GM03348 (cell line): Measurements from ENCODE around the gene ETFBKMT.
A peak's percentile ranks its signal among the peaks of the same experiment; 100 is the strongest.

Source experiments
- DNase-seq: peaks from one replicate; pipeline ENCODE4 v3.0.0; 2012; ENCODE audit warnings: low spot score

The ETFBKMT gene

GRCh38 chr12:31659087-31659942 lies at the start of gene ETFBKMT:
Gene ETFBKMT (plus strand): TSS chr12:31659688. CDS start chr12:31661954, 2,266 bp downstream.
- peak; percentile 93 for DNase-seq

GRCh38 chr12:31612819-31613218 lies 46.7 kb upstream of the ETFBKMT start:
- DNase-seq = no peak

GRCh38 chr12:31618228-31619025 lies 41.1 kb upstream of the ETFBKMT start:
- no peak for DNase-seq

GRCh38 chr12:31620311-31620710 lies 39.2 kb upstream of the ETFBKMT start:
- DNase-seq = no peak

GRCh38 chr12:31622038-31622437 lies 37.5 kb upstream of the ETFBKMT start:
- DNase-seq = no peak

- DNase-seq = no peak
Observed at GRCh38 chr12:31626270-31626995, 33.1 kb upstream of the ETFBKMT start.

- DNase-seq = no peak
Observed at GRCh38 chr12:31627456-31628054, 31.9 kb upstream of the ETFBKMT start.

- DNase-seq = peak; percentile 36
Observed at GRCh38 chr12:31629756-31630732, 29.4 kb upstream of the ETFBKMT start.

- no peak for DNase-seq
Observed at GRCh38 chr12:31631023-31631724, 28.3 kb upstream of the ETFBKMT start.

- no peak for DNase-seq
Observed at GRCh38 chr12:31631809-31632208, 27.7 kb upstream of the ETFBKMT start.

- no peak for DNase-seq
Observed at GRCh38 chr12:31633464-31633863, 26.0 kb upstream of the ETFBKMT start.

- no peak for DNase-seq
Observed at GRCh38 chr12:31634620-31635019, 24.9 kb upstream of the ETFBKMT start.

GRCh38 chr12:31641509-31642090 lies 17.9 kb upstream of the ETFBKMT start:
- no peak for DNase-seq

GRCh38 chr12:31644536-31644935 lies 15.0 kb upstream of the ETFBKMT start:
- no peak for DNase-seq

- DNase-seq = no peak
Observed at GRCh38 chr12:31645924-31646323, 13.6 kb upstream of the ETFBKMT start.

- no peak for DNase-seq
Observed at GRCh38 chr12:31647086-31647491, 12.4 kb upstream of the ETFBKMT start.

- DNase-seq = no peak
Observed at GRCh38 chr12:31650918-31651317, 8.6 kb upstream of the ETFBKMT start.

- no peak for DNase-seq
Observed at GRCh38 chr12:31651893-31652521, 7.5 kb upstream of the ETFBKMT start.

- no peak for DNase-seq
Observed at GRCh38 chr12:31655208-31655607, 4.3 kb upstream of the ETFBKMT start.
